Skeletal muscle cell (primary cell): ENCODE data around the gene SIGLEC7.

Experiments used
- DNase-seq: peaks from one replicate; pipeline ENCODE4 v3.0.0-alpha.2; 2010; ENCODE audit warnings: low read depth
- H3K4me3 ChIP-seq: 2 replicates; pipeline ENCODE4 v1.5.1; 2011; ENCODE audit warnings: low read depth, mild to moderate bottlenecking, control low read depth, low read length, moderate library complexity

SIGLEC7 gene

DNA sequence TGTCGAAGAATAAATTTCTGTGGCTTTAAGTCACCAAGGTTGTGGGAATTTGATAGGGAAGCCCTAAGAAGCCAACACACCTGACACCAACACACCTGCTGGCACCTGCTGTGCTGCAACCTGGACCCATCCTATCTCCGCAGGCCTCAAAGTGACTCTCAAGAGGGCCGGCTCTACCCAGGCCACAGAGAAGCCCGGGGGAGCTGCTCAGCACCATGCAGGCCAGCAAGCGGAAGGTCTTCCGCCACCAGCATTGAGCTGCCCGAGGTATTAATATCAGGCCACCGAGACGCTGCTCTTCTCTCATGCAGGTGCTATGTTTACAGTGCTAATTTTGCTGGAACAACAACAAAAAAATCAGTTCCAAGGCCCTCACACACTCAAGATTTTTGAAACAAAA is 50.6 kb downstream of the SIGLEC7 start:
- DNase-seq, result no peak
- no peak overlapping the region for H3K4me3 ChIP-seq

GRCh38 chr19:51194527-51195315 is 52.6 kb downstream of the SIGLEC7 start:
- no peak for DNase-seq
- H3K4me3 ChIP-seq, result no peak overlapping the region

DNA sequence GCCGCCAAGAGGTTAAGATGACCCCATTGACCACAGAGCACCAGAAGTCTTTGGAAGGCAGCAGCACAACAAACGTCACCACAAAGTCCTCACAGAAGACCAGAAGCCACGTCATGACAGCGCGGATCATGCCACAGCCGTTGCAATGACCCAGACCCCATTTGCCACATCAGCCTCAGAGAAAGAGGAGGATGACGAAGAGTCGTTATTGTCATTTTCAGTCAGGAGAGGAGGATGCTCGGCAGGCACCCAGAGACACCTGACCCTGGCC is 53.1 kb downstream of the SIGLEC7 start:
- no peak overlapping the region for H3K4me3 ChIP-seq
- no peak for DNase-seq

DNA sequence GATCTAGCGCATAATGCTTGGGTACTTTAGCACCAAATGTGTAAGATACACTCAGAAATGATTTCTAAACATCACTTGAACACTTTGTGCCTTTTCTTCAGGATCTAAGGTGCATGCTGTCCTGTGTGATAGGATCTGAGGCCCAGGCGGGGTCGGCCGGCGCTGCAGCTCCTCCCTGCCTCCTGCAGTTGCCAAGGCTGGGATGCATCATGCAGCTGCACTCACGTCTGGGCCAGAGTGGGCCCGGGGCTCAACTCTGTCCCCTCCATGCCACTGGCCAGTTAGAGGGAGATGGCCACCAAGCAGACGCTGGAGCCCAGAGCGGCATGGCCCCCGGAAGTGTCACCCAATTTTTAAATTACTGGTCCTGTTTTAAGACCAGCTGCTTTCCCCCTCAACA is 53.5 kb downstream of the SIGLEC7 start:
- no peak overlapping the region for H3K4me3 ChIP-seq
- DNase-seq, result no peak

- H3K4me3 ChIP-seq, result no peak overlapping the region
- DNase-seq, result no peak
These were observed 54.1 kb downstream of the SIGLEC7 start for GRCh38 chr19:51196181-51196580.

- no peak overlapping the region for H3K4me3 ChIP-seq
- DNase-seq, result no peak
These were observed 56.5 kb downstream of the SIGLEC7 start for GRCh38 chr19:51198641-51199040.

DNA sequence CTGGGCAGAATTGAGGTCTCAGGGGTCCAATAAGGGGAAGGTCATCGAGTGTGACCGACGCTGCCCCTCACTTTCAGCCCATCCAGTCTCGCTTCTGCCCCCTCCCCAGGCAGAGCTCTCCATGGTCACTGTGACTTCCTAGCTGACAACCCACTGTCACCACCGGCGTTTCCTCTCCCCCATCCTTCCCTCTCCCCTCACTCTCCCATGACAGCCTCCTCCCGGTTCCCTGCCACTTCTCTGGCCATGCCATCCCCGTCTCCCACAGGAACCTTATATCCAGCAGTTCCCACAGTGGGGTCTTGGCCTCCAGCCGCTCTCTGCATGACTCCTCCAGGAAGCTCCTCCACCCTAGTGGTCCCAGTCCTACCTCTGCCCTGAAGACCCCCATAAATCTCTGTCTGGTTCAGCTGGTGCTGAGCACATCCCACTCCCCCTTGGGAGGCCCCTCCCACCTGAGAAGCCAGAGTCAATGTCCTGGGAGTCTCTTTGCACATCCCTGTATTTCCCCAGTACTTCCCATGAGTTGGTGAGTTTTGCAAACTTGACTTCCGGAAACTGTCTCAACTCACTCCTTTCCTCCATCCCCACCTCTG is 58.1 kb downstream of the SIGLEC7 start:
- DNase-seq, result no peak
- no peak overlapping the region for H3K4me3 ChIP-seq

GRCh38 chr19:51201712-51202111 is 59.6 kb downstream of the SIGLEC7 start:
- no peak for DNase-seq
- H3K4me3 ChIP-seq, result no peak overlapping the region
